H1 (cell line): ENCODE data around the gene WASL. TPM values are rescaled to one million over a fixed set of nuclear protein-coding genes. Genes with fewer than 3 reads are reported as not detected.

Source experiments
- CTCF ChIA-PET: fragments of 300-600 bp; sonication (Branson Sonifier 250); formaldehyde crosslinking; loops from one replicate; lab custom pipeline; 2021; ENCODE audit not compliant: partially characterized antibody; lab: Charles Lee
- POLR2A ChIA-PET: fragments of 300-600 bp; sonication (Branson Sonifier 250); formaldehyde crosslinking; loops from one replicate; lab custom pipeline; 2021; ENCODE audit warnings: inconsistent platforms; ENCODE audit not compliant: partially characterized antibody; lab: Charles Lee
- DNase-seq, 2 experiments: peaks; one replicate each; pipeline versions ENCODE4 v3.0.0 to v3.0.0-alpha.2; 2010 to 2022; ENCODE audit warnings: low spot score in 2 of 2, low read depth in 1 of 2, mixed read lengths in 1 of 2
- FAIRE-seq: peaks from 2 replicates; lab custom pipeline; 2011; peaks lifted over from hg19 to GRCh38; lab: Jason Lieb, UNC
- H2AFZ ChIP-seq: 2 replicates; pipeline ENCODE4 v1.8.1; 2012; ENCODE audit warnings: low read length, inconsistent platforms
- H2AK5ac ChIP-seq: 2 replicates; pipeline ENCODE4 v1.6.1; 2013; ENCODE audit warnings: low read depth, low read length
- H2BK120ac ChIP-seq: replicated peaks from 2 replicates; pipeline ENCODE3; 2013; ENCODE audit warnings: low read depth, low read length, inconsistent platforms
- H2BK12ac ChIP-seq: 2 replicates; pipeline ENCODE4 v1.6.1; 2013; ENCODE audit warnings: low read depth, low read length
- H2BK15ac ChIP-seq: 2 replicates; pipeline ENCODE4 v1.6.1; 2013; ENCODE audit warnings: low read length
- H2BK20ac ChIP-seq: 2 replicates; pipeline ENCODE4 v1.6.1; 2013; ENCODE audit warnings: low read length
- H2BK5ac ChIP-seq: 2 replicates; pipeline ENCODE4 v1.6.1; 2013; ENCODE audit warnings: low read depth, low read length
- H3K14ac ChIP-seq: 2 replicates; pipeline ENCODE4 v1.6.1; 2013; ENCODE audit warnings: inconsistent platforms; ENCODE audit not compliant: insufficient read length
- H3K18ac ChIP-seq: 2 replicates; pipeline ENCODE4 v1.6.1; 2013; ENCODE audit warnings: low read length; ENCODE audit errors: extremely low read depth
- H3K23ac ChIP-seq: 2 replicates; pipeline ENCODE4 v1.6.1; 2013; ENCODE audit warnings: inconsistent platforms; ENCODE audit not compliant: insufficient read length
- H3K23me2 ChIP-seq: 2 replicates; pipeline ENCODE4 v1.6.1; 2013; ENCODE audit warnings: low read depth, low read length
- H3K27ac ChIP-seq: 2 replicates; pipeline ENCODE4 v1.6.1; 2011; ENCODE audit warnings: low read depth, low read length, inconsistent platforms
- H3K27me3 ChIP-seq, 4 experiments: replicated peaks in 1 of 4; 1 replicate in 1 of 4; 2 replicates in 3 of 4; pipeline versions ENCODE4 v1.6.1 to v1.8.1; 2011 to 2013; ENCODE audit warnings: low read length in 3 of 4, mild to moderate bottlenecking in 3 of 4, inconsistent platforms in 2 of 4, mixed read lengths in 2 of 4, moderate library complexity in 1 of 4; ENCODE audit not compliant: control insufficient read depth in 3 of 4, insufficient read depth in 3 of 4; ENCODE audit errors: extremely low read depth in 1 of 4
- H3K36me3 ChIP-seq, 4 experiments: 2 replicates each; pipeline versions ENCODE4 v1.6.1 to v1.8.1; 2011 to 2013; ENCODE audit warnings: mild to moderate bottlenecking in 4 of 4, low read length in 3 of 4, moderate library complexity in 2 of 4, control low read depth in 1 of 4, inconsistent platforms in 1 of 4; ENCODE audit not compliant: insufficient read depth in 4 of 4, control insufficient read depth in 2 of 4
- H3K4ac ChIP-seq: replicated peaks from 2 replicates; pipeline ENCODE3; 2013; ENCODE audit warnings: low read length, low read depth, mixed read lengths, inconsistent platforms; ENCODE audit not compliant: insufficient read length
- H3K4me1 ChIP-seq, 4 experiments: replicated peaks in 1 of 4; 1 replicate in 1 of 4; 2 replicates in 3 of 4; pipeline versions ENCODE4 v1.6.1 to v1.8.1; 2011 to 2013; ENCODE audit warnings: low read length in 3 of 4, inconsistent platforms in 2 of 4, mixed read lengths in 1 of 4; ENCODE audit not compliant: insufficient read depth in 4 of 4, control insufficient read depth in 3 of 4
- H3K4me2 ChIP-seq, 2 experiments: 2 replicates each; pipeline versions ENCODE4 v1.6.1 to v1.8.1; 2011 to 2013; ENCODE audit warnings: low read depth in 2 of 2, low read length in 2 of 2, control low read depth in 1 of 2, inconsistent platforms in 1 of 2, mild to moderate bottlenecking in 1 of 2; ENCODE audit not compliant: insufficient read depth in 1 of 2
- H3K4me3 ChIP-seq, 4 experiments: fragments of 200-600, 300-600 bp in 1 of 4; sonication (generic), shearing (Covaris generic), sonication (Bioruptor Twin) in 1 of 4; 2 replicates each; pipeline versions ENCODE4 v1.5.1 to v1.8.1; 2011 to 2016; ENCODE audit warnings: low read length in 4 of 4, low read depth in 3 of 4, control low read depth in 2 of 4, inconsistent platforms in 2 of 4, mild to moderate bottlenecking in 2 of 4, mixed read lengths in 1 of 4, moderate library complexity in 1 of 4; ENCODE audit not compliant: insufficient read depth in 2 of 4; ENCODE audit errors: extremely low read depth in 1 of 4
- H3K56ac ChIP-seq: replicated peaks from 2 replicates; pipeline ENCODE3; 2013; ENCODE audit warnings: low read depth, mild to moderate bottlenecking, mixed read lengths, low read length, inconsistent platforms; ENCODE audit not compliant: insufficient read length
- H3K79me1 ChIP-seq: 2 replicates; pipeline ENCODE4 v1.6.1; 2013; ENCODE audit warnings: low read depth, low read length, control low read depth
- H3K79me2 ChIP-seq, 2 experiments: 2 replicates each; pipeline versions ENCODE4 v1.6.1 to v1.8.1; 2012 to 2013; ENCODE audit warnings: low read length in 2 of 2, mild to moderate bottlenecking in 2 of 2, inconsistent platforms in 1 of 2; ENCODE audit not compliant: insufficient read depth in 2 of 2, control insufficient read depth in 1 of 2
- H3K9ac ChIP-seq, 4 experiments: replicated peaks in 1 of 4; 1 replicate in 1 of 4; 2 replicates in 3 of 4; pipeline versions ENCODE4 v1.6.1 to v1.8.1; 2011 to 2013; ENCODE audit warnings: low read depth in 3 of 4, low read length in 3 of 4, control low read depth in 2 of 4, mild to moderate bottlenecking in 2 of 4, moderate library complexity in 2 of 4, inconsistent platforms in 1 of 4; ENCODE audit errors: extremely low read depth in 1 of 4
- H3K9me3 ChIP-seq, 2 experiments: 2 replicates each; pipeline versions ENCODE4 v1.6.1 to v1.8.1; 2012 to 2013; ENCODE audit warnings: mild to moderate bottlenecking in 2 of 2, moderate library complexity in 2 of 2, control low read depth in 1 of 2, inconsistent platforms in 1 of 2, low read depth in 1 of 2, low read length in 1 of 2, mixed read lengths in 1 of 2; ENCODE audit not compliant: insufficient read depth in 2 of 2
- H4K20me1 ChIP-seq, 2 experiments: replicated peaks in 1 of 2; 2 replicates each; pipeline versions ENCODE3 to v1.8.1; 2011 to 2013; ENCODE audit warnings: inconsistent platforms in 2 of 2, low read length in 2 of 2, mild to moderate bottlenecking in 1 of 2; ENCODE audit not compliant: insufficient read depth in 2 of 2, control insufficient read depth in 1 of 2
- H4K5ac ChIP-seq: 2 replicates; pipeline ENCODE4 v1.6.1; 2013; ENCODE audit warnings: low read length, low read depth, mixed read lengths, inconsistent platforms; ENCODE audit not compliant: insufficient read length
- H4K8ac ChIP-seq: 2 replicates; pipeline ENCODE4 v1.8.0; 2013; ENCODE audit warnings: mild to moderate bottlenecking, moderate library complexity, low read length, inconsistent platforms; ENCODE audit not compliant: insufficient read depth; ENCODE audit errors: extremely low read depth
- H4K91ac ChIP-seq: replicated peaks from 2 replicates; pipeline ENCODE3; 2013; ENCODE audit warnings: low read length, mixed read lengths, inconsistent platforms; ENCODE audit not compliant: insufficient read length
- BACH1 ChIP-seq: IDR thresholded peaks from 2 replicates; pipeline ENCODE4 v1.6.1; 2012; ENCODE audit warnings: low read length, improper control_type of control experiment
- CEBPB ChIP-seq: IDR thresholded peaks from 2 replicates; pipeline ENCODE4 v1.6.1; 2012; ENCODE audit warnings: low read depth, low read length
- CREB1 ChIP-seq: IDR thresholded peaks from 2 replicates; pipeline ENCODE4 v1.6.1; 2012; ENCODE audit warnings: inconsistent platforms
- FOSL1 ChIP-seq: IDR thresholded peaks from 2 replicates; pipeline ENCODE4 v1.6.1; 2011; ENCODE audit warnings: mild to moderate bottlenecking, low read depth, low read length, moderate library complexity; ENCODE audit not compliant: insufficient read depth
- GTF2F1 ChIP-seq: IDR thresholded peaks from 2 replicates; pipeline ENCODE4 v1.6.1; 2012; ENCODE audit warnings: low read depth, low read length, improper control_type of control experiment, borderline replicate concordance
- HDAC2 ChIP-seq, 2 experiments: fragments of 300-600 bp in 1 of 2; sonication (generic) in 1 of 2; IDR thresholded peaks; 2 replicates each; pipeline ENCODE4 v1.6.1; 2011 to 2012; ENCODE audit warnings: low read depth in 2 of 2, low read length in 2 of 2, mild to moderate bottlenecking in 2 of 2, moderate library complexity in 2 of 2, borderline replicate concordance in 1 of 2, inconsistent platforms in 1 of 2
- JUN ChIP-seq: IDR thresholded peaks from 2 replicates; pipeline ENCODE4 v1.6.1; 2011; ENCODE audit warnings: low read depth, mild to moderate bottlenecking, improper control_type of control experiment, low read length
- NANOG ChIP-seq: IDR thresholded peaks from 2 replicates; pipeline ENCODE4 v1.6.1; 2011; ENCODE audit warnings: low read length, low read depth, mild to moderate bottlenecking, inconsistent platforms; ENCODE audit not compliant: insufficient read depth, poor library complexity, severe bottlenecking
- PHF8 ChIP-seq: fragments of 200-600 bp; sonication (generic); conservative IDR thresholded peaks from 2 replicates; pipeline ENCODE4 v1.7.1; 2012; ENCODE audit warnings: low read depth, mild to moderate bottlenecking, inconsistent platforms, low read length, moderate library complexity
- RBBP5 ChIP-seq: IDR thresholded peaks from 2 replicates; pipeline ENCODE4 v1.7.1; 2012; ENCODE audit warnings: low read depth, mild to moderate bottlenecking, inconsistent platforms, low read length, moderate library complexity, borderline replicate concordance
- RFX5 ChIP-seq: IDR thresholded peaks from 2 replicates; pipeline ENCODE4 v1.6.1; 2011; ENCODE audit warnings: low read depth, low read length, improper control_type of control experiment, borderline replicate concordance
- SIRT6 ChIP-seq: IDR thresholded peaks from one replicate; pipeline ENCODE4 v1.7.1; 2012; ENCODE audit warnings: low read length, inconsistent platforms
- TAF7 ChIP-seq: optimal IDR thresholded peaks from 2 replicates; pipeline ENCODE3; 2011; ENCODE audit warnings: low read depth, mild to moderate bottlenecking, inconsistent platforms, low read length, moderate library complexity, borderline replicate concordance
- USF2 ChIP-seq: IDR thresholded peaks from 2 replicates; pipeline ENCODE4 v1.6.1; 2011; ENCODE audit warnings: low read length, improper control_type of control experiment
- WGBS, 2 experiments: shearing (Covaris generic) in 1 of 2; methylation state at CpG; one replicate each; pipeline versions ENCODE4 v1.1.6 to v1.1.7; 2013 to 2015; ENCODE audit warnings: low lambda C conversion rate in 2 of 2, mixed read lengths in 2 of 2, inconsistent platforms in 1 of 2, low coverage in 1 of 2, missing lambda C conversion rate in 1 of 2; ENCODE audit not compliant: insufficient replicate concordance in 2 of 2, insufficient coverage in 1 of 2, insufficient read length in 1 of 2; ENCODE audit errors: extremely low coverage in 1 of 2, missing lambda C conversion rate in 1 of 2; 5-methylcytosine and 5-hydroxymethylcytosine counted together
- polyA plus RNA-seq, 7 experiments: library from polyadenylated mRNA; depleted of rRNA in 3 of 7; stranded (reverse) in 5 of 7; unstranded in 2 of 7; fragments of >200 nt in 5 of 7; fragments of 200-250 nt in 2 of 7; gene quantifications; 1 replicate in 5 of 7; 2 replicates in 1 of 7; 4 replicates in 1 of 7; pipeline versions ENCODE4 v1.2.1 to v1.2.3, GENCODE V29; 2011 to 2013; ENCODE audit warnings: missing spikeins in 2 of 7, mixed read lengths in 2 of 7
- total RNA-seq: library from RNA; stranded (reverse); fragmentation: NEBNext Ultra II Directional; extraction: Animal tissue kit (Norgen Biotek cat#: 25700); gene quantifications from 2 replicates; pipeline ENCODE4 v1.2.1, GENCODE V29; 2021

Gene WASL
- total and polyA plus RNA-seq, 2 of the 8 experiments (the other 6 are each of a cell fraction or from before 2014, with no cell fraction given): 7.7 to 38.9 TPM

- Histone ChIP-seq H2BK5ac (no peak overlapping the region), H3K23me2 (peaks cover 6% of the 10 kb centered on the region), H2BK20ac (no peak overlapping the region), H2BK120ac (no peak overlapping the region), H4K8ac (no peak overlapping the region), H2AK5ac (no peak overlapping the region), H3K9me3 (no peaks in the 10 kb centered on the region), H2BK12ac (no peak overlapping the region), H2BK15ac (no peak overlapping the region), H3K36me3 (no peaks in the 10 kb centered on the region), H3K79me1 (no peaks in the 10 kb centered on the region), H3K4me1 (peaks cover 0 to 10% (median 3%) of the 10 kb centered on the region in 4 experiments; a peak in 4 of 7 replicates), H2AFZ (no peak overlapping the region), H3K14ac (no peak overlapping the region), H3K4ac (no peak overlapping the region), H3K27ac (no peak overlapping the region), H3K18ac (no peak overlapping the region), H3K23ac (no peak overlapping the region), H3K56ac (no peak overlapping the region), H4K20me1 (no peaks in the 10 kb centered on the region), H4K5ac (no peak overlapping the region), H4K91ac (no peak overlapping the region), H3K9ac (no peak overlapping the region), H3K4me2 (no peak overlapping the region), H3K27me3 (no peaks in the 10 kb centered on the region), H3K79me2 (peaks cover 7 to 32% of the 10 kb centered on the region in 2 experiments; a peak in 3 of 4 replicates), H3K4me3 (peak overlapping the region in 1 of 4 experiments; percentile 98; a peak in 1 of 8 replicates)
- POLR2A ChIA-PET: no interaction called here
- no peak for DNase-seq
- CTCF ChIA-PET: no interaction called here
- FAIRE-seq: no peak
- 64% methylated on average over 3 of the region's 3 CpGs; no CpG with 5 or more reads in 1 of the 2 experiments for WGBS, 2 experiments
- TF ChIP-seq RFX5 (no peak), RBBP5 (no peak), USF2 (no peak), TAF7 (no peak), SIRT6 (no peak), GTF2F1 (no peak), JUN (no peak), FOSL1 (no peak), HDAC2 (IDR thresholded peaks at IDR 0.05; ENCODE audit: borderline replicate concordance in 1 of 2, low read depth in 2 of 2, low read length in 2 of 2) (no peak), CEBPB (no peak), BACH1 (no peak), CREB1 (no peak), NANOG (no peak), PHF8 (no peak)
Observed at GRCh38 chr7:123752534-123752933, 3.7 kb upstream of the WASL start.
